ENCODE results near the gene IL1RN. TPM values are rescaled to one million over a fixed set of nuclear protein-coding genes. Genes with fewer than 3 reads are reported as not detected.

IL1RN gene
- polyA plus RNA-seq, 4 donors = 0.90 to 8.2 (median 3.6) TPM

DNA sequence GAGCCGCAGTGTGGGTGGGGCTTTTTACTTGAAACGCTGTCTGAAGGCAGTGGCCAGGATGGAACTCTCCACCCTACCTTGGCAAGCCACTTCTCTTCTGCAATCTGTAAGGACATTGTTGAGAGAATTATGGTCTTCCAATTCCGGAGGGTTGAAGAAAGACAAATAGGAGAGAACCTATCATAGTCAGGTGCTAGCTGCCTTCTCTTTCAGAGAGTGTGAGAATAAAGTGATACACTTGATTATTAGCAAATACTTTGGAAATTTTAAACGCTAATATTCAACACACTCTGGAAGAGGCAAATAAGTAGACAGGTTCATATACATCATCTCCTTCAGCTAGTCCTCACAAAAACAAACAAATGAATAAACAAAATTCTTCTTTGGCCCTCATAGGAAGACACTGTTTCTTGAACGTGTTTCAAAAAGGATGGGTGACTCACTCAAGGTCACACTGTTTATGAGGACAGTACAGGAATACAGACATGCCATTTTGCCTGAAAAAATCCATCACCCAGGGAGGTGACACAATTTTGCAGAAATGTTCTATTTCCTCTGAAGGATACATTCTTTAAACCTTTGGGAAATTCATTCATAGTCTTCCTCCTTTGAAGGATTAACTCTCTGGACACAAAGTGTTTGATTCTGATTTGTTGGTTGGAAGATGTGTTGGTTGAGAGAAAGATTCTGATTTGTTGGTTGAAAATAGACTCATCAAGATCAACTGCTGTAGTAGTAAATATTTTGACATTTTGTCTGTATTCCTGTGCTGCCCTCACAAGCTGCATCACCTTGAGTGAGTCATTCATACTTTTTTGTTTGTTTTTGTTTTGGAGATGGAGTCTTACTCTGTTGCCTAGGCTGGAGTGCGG, 2.2 kb upstream of the IL1RN start:
- DNase-seq (ENCODE audit: low read depth in 4 of 4, low spot score in 3 of 4) = no peak

DNA sequence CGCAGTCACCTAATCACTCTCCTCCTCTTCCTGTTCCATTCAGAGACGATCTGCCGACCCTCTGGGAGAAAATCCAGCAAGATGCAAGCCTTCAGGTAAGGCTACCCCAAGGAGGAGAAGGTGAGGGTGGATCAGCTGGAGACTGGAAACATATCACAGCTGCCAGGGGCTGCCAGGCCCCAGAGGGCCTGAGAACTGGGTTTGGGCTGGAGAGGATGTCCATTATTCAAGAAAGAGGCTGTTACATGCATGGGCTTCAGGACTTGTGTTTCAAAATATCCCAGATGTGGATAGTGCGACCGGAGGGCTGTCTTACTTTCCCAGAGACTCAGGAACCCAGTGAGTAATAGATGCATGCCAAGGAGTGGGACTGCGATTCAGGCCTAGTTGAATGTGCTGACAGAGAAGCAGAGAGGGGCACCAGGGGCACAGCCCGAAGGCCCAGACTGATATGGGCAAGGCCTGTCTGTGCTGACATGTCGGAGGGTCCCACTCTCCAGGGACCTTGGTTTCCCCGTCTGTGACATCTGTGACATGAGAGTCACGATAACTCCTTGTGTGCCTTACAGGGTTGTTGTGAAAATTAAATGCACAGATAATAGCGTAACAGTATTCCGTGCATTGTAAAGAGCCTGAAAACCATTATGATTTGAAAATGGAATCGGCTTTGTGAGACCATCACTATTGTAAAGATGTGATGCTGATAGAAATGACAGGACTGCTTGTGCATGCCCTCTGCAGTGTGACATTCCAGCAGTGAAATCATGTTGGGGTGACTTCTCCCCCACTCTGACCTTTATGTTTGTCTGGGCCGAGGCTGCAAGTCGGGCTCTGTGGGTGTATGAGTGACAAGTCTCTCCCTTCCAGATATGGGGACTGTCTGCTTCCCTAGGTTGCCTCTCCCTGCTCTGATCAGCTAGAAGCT, 510 bp downstream of the IL1RN start:
- DNase-seq (ENCODE audit: low read depth in 4 of 4, low spot score in 3 of 4) = no peak

DNA sequence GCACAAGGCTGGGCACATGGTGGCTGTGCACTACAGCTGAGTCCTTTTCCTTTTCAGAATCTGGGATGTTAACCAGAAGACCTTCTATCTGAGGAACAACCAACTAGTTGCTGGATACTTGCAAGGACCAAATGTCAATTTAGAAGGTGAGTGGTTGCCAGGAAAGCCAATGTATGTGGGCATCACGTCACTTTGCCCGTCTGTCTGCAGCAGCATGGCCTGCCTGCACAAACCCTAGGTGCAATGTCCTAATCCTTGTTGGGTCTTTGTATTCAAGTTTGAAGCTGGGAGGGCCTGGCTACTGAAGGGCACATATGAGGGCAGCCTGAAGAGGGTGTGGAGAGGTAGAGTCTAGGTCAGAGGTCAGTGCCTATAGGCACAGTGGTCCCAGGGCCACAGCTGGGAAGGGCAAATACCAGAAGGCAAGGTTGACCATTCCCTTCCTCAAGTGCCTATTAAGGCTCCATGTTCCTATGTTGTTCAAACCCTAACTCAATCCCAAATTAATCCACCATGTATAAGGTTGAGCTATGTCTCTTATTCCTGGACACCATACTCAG, 2.2 kb downstream of the IL1RN start:
- no peak for DNase-seq (ENCODE audit: low read depth in 4 of 4, low spot score in 3 of 4)

DNA sequence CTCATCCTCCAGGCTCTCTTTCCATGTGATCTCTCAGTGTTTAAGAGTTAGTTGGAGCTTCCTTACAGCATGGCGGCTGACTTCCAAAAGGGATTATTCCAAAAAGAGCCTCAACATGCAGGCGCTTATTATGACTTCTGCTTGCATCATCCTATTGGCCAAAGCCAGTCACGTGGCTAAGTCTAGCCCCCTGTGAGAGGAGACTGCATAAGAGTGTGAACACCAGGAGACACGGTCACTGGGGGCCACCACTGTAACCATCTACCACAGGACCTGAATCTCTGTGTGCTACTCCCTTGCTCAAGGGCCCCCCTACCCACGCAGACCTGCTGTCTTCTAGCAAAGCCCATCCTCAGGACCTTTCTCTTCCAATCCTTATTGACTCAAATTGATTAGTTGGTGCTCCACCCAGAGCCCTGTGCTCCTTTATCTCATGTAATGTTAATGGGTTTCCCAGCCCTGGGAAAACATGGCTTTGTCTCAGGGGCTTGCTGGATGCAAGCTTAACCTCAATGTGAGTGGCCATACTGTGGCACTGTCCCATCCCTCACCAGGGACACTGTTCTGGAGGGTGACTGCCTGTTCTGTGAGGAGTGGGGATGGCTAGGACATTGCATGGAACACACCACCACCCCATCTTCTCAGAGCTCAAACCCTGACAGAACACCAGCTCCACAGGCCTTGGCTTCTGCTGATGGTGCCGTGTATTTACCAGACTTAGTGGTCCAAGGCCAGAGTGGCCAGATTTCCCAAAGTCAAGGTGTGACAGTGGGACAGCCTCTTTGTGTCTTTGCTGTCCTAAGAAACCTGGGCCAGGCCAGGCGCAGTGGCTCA, 4.2 kb downstream of the IL1RN start:
- no peak for DNase-seq (ENCODE audit: low read depth in 4 of 4, low spot score in 3 of 4)

DNA sequence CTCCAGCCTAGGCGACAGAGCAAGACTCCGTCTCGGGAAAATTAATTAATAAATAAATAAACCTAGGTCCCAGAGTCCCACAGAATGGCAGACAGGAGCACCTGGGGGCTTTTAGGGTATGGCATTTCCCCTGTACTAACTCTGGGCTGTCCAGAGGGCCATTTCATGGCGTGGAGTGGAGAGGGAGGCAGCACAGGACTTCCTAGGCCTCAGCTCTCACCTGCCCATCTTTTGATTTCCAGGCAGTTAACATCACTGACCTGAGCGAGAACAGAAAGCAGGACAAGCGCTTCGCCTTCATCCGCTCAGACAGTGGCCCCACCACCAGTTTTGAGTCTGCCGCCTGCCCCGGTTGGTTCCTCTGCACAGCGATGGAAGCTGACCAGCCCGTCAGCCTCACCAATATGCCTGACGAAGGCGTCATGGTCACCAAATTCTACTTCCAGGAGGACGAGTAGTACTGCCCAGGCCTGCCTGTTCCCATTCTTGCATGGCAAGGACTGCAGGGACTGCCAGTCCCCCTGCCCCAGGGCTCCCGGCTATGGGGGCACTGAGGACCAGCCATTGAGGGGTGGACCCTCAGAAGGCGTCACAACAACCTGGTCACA, 5.1 kb downstream of the IL1RN start:
- no peak for DNase-seq (ENCODE audit: low read depth in 4 of 4, low spot score in 3 of 4)

DNA sequence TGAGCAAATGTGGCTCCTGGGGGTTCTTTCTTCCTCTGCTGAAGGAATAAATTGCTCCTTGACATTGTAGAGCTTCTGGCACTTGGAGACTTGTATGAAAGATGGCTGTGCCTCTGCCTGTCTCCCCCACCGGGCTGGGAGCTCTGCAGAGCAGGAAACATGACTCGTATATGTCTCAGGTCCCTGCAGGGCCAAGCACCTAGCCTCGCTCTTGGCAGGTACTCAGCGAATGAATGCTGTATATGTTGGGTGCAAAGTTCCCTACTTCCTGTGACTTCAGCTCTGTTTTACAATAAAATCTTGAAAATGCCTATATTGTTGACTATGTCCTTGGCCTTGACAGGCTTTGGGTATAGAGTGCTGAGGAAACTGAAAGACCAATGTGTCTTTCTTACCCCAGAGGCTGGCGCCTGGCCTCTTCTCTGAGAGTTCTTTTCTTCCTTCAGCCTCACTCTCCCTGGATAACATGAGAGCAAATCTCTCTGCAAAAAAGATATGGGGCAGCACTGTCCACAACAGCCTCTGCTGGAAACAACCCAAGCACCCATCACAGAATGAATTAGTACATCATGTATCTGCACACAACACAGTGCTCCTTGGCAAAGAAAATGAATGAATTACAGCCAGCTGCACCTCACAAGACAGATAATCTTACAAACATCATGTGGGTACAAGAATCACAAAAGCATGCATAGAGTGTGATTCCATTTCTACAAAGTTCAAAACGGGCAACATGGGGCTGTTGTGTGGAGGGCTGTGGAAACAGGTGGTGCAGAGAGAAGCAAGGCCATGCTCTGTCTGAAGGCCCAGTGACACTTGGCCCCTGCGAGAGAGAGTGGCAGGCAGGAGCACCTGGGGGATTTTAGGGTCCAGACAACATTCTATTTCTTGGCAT, 6.6 kb downstream of the IL1RN start:
- DNase-seq (ENCODE audit: low read depth in 4 of 4, low spot score in 3 of 4) = no peak

DNA sequence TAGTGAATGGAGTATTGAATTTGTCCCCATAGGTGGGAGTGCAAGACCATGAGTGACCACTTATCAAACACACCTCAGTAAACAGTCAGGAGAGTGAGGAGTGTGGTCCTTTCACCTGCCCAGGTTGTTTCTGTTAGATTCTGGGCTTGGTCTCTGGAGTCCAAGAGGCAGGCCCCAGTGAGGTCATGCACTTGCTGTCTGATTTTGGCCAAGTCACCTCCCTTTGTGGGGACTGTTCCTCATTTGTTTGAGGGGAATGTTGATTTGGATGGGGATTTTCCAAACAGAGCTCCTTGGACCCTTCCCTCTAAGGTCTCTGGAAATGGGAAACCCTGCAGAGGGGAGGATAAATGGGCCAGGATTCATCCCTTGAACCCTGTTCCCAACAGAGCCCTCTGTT, 7.3 kb downstream of the IL1RN start:
- DNase-seq (ENCODE audit: low read depth in 4 of 4, low spot score in 3 of 4) = no peak

DNA sequence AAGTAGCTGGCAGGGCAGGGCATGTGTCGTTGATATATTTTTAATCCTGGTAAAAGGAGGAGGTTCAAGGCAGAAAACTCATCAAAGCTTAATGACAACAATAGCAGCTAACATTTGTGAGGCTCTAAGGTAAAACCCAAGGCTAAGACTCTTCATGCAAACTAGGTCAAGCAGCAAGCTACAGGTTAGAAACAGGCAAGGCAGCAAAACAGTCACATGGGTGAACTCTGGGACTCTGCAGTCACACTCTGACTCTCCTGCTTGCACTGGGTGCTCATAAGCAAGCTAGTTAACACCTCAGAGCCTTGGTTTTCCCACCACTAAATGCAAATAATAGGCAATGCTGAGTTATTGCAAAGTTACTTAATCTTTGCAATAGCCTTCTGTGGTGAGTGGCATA, 7.9 kb downstream of the IL1RN start:
- DNase-seq (ENCODE audit: low read depth in 4 of 4, low spot score in 3 of 4) = no peak

DNA sequence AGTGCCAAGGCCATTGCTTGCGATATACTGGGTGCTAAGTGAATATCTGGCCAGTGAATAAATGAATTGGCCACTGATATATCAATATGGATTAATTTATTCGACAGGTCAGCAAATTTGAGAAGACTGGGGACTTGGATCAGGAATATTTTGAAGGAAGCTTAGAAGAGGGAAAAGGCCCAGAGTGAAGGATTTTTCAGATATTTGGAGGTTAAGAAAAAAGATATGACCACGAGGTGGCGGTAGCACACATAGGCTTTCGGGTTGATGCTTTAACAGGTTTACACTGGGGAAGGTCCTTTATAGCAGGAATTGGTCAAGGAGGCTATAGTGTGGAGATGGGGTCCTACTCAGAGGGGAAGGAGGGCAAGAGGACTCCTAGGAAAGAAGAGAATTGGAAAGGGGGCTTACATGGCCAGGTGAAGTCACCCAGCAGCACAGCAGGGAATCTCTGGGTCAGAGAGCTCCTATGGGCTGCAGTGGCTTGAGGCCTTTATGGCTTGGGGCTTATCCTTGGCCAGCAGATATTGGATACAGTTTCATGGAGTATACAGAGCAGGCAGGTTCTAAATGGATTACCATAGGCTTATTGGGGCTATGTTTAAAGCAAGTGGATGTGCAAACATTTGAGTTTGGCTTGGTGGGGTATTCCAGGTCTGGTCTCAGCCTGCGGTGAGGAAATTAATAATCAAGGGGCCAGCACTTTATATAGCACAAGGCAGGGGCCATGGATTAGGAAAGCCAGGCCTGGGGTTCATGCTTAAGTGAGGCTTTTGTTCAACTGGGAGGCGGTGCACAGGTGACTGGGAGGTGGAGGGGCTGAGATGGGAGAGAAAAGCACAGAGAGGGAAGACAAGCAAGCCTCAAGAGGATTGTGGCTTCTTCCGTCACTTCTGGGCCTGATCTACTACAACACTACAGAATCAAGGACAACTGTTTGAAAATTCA, 9.7 kb downstream of the IL1RN start:
- DNase-seq (ENCODE audit: low read depth in 4 of 4, low spot score in 3 of 4) = peak; percentile 28 to 38 (median 30)

DNA sequence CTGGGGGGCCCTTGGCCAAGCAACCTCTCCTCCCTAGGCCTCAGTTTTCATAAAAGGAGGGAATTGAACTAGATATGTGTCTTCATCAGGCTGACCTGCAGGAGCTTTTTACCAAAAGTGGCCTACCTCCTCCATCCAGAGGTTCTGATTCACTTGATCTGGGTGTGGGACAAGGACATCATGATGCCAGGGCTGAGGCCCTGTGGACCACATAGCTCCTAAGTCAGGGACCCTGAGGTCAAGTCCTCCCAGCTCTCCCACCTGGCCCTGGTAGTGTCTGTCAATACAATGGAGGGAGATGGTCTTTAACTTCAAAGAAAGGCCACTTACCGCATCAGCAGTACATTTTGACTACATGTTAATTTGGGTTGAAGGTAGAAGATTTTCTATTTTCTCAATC, 10.4 kb downstream of the IL1RN start:
- DNase-seq (ENCODE audit: low read depth in 4 of 4, low spot score in 3 of 4) = no peak

DNA sequence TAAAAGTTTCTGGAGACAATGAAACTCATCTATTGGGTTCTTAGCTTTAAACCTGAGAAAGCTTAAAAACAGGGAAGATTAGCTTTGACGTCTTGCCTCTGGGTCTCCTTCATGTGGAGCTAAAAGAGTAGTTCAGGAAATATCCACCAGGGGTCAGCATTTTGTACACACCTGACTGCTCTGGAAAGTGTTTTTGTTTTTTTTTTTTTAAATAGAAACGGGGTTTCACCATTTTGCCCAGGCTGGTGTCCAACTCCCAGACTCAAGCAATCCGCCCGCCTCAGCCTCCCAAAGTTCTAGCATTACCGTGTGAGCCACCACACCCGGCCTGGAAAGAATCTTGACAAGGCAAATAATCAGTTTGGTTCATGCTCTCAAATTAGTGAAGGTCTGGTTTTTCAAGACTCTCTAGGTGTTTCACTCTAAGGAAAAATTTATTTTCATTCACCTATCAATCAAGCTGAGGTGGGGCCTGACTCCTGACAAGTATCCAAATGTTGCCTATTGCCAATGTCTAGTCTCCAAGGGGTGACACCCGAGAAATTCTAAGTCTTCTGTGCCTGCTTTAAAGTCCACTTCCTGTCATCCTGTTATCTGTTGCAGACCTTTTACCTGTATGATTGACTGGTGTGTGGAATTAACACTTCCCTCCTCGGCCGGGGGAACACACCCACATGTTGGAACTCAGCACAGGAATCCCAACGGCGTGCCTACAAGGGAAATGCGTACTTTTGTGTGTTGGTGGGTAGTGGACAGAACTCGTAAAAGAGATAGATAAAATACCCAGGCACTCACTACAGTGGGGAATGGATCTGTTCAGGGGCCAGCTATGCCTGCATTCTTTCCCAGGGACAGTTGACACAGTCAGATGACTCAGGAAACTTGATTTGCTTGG, 11.3 kb downstream of the IL1RN start:
- DNase-seq (ENCODE audit: low read depth in 4 of 4, low spot score in 3 of 4) = peak; percentile 64 to 82 (median 75)

DNA sequence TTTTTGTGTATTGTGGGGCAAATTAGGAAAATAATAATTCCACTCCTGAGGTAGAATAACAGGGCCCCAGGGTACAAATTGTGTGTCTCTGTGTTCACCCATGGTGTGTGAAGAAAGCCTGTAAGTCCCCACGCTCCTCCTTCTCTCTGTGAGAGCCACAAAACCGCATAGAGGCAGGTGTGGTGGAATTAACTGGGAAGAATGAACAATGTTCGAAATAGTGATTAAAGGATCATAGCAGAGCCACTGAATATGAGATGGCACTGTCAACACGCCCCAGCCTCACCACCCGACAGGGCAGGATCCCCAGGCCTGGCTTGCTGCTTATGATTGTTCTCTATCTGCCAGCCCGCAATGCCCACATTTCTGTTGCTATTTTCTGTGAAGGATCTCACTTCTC, 14.1 kb downstream of the IL1RN start:
- DNase-seq (ENCODE audit: low read depth in 4 of 4, low spot score in 3 of 4) = no peak

DNA sequence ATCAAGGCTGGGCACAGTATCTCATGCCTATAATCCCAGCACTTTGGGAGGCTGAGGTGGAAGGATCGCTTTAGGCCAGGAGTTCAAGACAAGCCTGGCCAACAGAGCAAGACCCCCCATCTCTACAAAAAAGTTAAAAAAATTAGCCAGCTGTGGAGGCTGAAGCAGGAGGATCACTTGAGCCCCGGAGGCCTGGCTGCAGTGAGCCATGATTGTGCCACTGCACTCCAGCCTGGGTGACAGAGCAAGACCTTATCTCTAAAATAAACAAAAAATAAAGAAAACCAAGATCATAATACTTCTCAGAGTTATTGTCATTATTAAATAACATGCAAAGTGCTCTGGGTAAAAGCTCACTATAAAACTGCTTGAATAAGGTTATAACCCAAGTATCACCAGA, 14.9 kb downstream of the IL1RN start:
- DNase-seq (ENCODE audit: low read depth in 4 of 4, low spot score in 3 of 4) = no peak

DNA sequence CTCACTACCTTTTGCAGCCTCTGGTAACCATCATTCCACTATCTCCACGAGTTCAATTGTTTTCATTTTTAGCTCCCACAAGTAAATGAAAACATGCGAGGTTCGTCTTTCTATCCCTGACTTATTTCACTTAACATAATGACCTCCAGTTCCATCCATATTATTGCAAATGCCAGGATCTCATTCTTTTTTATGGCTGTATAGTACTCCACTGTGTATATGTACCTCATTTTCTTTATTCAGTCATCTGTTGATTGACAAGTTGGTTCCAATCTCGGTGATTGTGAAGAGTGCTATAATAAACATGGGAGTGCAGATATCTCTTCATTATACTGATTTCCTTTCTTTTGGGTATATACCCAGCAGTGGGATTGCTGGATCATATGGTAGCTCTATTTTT, 16.9 kb downstream of the IL1RN start:
- no peak for DNase-seq (ENCODE audit: low read depth in 4 of 4, low spot score in 3 of 4)

DNA sequence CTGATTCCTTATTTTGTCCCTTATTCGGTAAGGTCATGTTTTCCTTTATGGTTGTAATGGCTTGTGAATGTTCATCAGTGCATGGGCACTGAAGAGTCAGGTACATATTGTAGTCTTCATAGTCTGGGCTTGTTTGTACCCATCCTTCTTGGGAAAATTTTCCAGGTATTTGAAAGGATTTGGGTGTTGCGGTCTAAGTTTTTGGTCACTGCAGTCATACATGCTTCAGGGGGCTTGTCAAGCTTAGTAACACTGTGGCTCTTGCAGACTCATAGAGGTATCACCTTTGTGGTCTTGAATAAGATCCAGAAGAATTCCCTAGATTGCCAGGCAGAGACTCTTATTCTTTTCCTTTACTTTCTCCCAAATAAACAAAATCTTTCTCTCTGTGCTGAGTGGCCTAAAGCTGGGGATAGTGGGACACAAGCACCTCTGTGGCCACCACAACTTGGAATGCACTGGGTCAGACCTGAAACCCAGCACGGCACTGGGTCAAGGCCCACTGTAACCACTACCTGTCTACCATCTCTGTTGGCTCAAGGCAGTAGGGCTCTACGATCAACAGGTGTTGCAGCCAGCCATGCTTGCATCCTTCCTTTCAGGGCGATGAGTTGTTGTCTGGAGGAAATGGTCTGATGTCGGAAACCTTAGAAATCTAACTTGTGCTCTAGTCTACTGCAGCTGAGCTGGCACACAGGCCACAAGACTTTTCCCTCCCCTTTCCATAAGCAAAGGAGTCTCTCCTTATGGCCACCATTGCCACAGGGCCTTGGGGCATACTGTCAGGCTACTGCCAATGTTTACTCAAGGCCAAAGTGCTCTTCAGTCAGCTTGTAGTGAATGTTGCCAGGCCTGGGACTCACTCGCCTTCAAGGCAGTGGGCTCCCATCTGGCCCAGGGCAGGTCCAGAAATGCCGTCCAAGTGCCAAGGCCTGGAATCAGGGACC, 21.5 kb downstream of the IL1RN start:
- DNase-seq (ENCODE audit: low read depth in 4 of 4, low spot score in 3 of 4) = no peak

Measured in right renal pelvis (tissue), 4 donors.